HG03460 (cell line): Measurements from ENCODE around the gene ZBTB24.
A peak's percentile ranks its signal among the peaks of the same experiment; 100 is the strongest.

ENCODE experiments used
- ATAC-seq: cut with Tn5 transposase; IDR thresholded peaks from one replicate; pipeline ENCODE4 v1.9.1; 2021; ENCODE audit not compliant: unreplicated experiment

Gene ZBTB24

GRCh38 chr6:109453594-109454495, 29.2 kb downstream of the ZBTB24 start:
- ATAC-seq: no peak

- no peak for ATAC-seq
Observed at GRCh38 chr6:109453156-109453555, 29.9 kb downstream of the ZBTB24 start.

GRCh38 chr6:109452181-109452580, 30.8 kb downstream of the ZBTB24 start:
- no peak for ATAC-seq

DNA sequence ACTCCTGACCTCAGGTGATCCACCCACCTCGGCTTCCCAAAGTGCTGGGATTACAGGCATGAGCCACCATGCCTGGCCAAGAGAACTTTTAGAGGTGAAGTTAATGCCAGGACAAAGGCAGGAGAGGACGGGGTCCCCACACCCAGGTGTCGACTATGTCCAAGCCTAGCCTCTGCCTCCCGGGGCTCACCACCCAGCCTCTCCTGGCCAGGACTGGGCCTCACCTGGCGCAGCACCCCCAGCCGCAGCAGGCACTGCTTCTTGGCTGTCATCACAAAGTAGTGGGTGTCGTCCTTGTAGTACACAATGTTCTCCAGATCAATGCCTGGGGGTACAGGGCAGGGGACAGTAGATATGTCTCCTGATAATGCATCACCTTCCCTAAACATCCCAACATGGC, 31.6 kb downstream of the ZBTB24 start:
- no peak for ATAC-seq

- ATAC-seq: no peak
Observed at GRCh38 chr6:109450801-109451200, 32.2 kb downstream of the ZBTB24 start.

DNA sequence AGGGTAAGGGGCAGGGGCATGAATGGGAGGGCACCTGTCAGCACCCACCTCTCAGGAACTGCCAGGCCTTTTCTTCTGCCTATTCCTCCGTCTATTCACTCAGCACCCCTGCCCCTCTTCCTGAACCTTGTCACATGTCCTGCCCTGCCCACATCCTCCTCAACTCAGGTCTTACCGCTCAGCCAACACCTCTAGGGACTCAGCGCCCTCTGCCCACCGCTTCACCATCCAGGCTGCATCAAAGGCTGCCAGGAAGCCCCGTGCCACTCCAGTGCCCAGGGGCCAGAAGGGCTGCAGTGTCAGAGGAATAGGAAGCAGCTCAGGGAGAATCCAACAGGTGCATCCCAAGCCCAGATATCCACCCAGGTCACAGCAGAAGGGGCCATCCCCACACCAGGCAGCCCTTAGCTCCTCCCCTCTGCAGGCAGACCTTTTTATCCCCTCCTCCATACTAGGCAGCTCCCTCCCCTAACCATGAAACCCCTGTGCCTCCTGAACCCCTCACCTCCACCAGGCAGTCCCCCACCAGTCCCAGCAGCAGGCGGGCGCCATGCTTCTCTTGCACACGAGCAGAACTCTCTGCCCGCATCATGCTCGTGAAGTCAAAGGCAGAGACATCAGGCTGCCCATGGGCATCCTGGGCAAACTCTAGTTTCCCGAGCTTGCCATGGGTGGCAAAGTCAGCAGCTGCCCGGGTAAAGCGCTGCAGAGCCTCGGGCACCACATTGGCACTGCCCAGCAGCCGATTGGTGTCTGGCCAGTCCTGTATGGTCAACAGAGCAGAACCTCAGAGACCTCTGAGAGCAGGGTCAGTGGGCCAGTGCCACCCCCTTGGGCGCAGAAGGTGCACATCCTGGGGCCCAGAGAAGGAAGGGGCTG, 33.0 kb downstream of the ZBTB24 start:
- no peak for ATAC-seq

- ATAC-seq: no peak
Observed at GRCh38 chr6:109449064-109449794, 33.8 kb downstream of the ZBTB24 start.

DNA sequence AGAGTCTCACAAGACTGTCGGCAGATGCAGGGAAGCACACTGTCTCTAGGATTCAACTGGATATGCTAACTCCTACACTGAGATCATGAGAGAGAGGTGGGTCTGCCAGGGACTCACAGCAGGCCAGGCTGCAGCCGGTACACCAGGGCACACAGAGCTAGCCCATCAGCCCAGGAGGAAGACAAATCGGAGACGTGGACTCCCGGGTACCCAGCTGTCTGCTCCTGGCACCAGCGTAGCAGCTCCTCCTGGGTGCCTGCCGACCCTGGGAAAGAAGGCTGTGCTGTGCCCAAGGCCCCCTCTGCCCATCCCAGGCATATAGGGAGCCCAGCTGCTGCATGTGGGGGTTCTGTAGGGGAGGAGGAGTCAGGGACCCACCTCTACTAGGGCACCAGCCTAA, 34.4 kb downstream of the ZBTB24 start:
- no peak for ATAC-seq

GRCh38 chr6:109447878-109448555, 35.0 kb downstream of the ZBTB24 start:
- no peak for ATAC-seq

DNA sequence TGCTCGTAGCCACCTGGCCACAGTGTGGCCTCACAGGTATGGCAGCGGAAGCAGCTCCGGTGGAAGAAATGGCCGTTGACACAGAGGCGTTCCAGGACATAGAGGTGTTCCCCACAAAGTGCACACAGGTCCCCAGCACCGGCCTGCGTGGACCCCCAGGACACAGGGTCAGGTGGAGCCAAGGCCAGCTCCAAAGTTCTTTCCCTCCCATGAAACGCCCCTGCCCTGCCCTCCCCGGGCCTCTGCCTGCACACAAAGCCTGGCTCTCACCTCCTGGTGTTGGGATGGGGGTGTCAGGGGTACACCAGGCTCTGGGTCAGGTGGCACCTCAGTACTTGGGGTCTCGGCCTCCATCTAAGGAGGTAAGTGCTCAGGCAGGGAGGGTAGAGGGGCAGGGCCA, 35.9 kb downstream of the ZBTB24 start:
- no peak for ATAC-seq

- ATAC-seq: no peak
Observed at GRCh38 chr6:109446541-109446940, 36.5 kb downstream of the ZBTB24 start.

DNA sequence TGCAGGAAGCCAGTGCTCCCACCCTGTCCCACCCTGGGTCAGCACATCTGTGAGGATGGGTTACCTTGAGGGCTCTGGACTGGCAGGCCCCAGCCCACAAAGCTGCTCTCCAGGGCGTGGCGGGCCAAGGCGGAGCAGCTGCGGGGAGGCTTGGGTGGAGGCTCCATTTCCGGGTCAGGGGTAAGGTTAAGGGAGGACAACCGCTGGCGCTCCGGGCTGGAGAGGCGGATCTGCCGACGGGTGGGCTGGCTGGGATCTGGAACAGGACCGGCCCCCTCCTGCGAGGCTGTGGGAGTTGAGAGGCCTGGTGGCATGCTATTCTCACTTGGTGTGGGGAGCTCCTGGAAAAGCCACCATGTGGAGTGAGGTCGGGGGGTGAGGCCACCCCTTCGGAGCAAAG, 36.9 kb downstream of the ZBTB24 start:
- ATAC-seq: no peak

DNA sequence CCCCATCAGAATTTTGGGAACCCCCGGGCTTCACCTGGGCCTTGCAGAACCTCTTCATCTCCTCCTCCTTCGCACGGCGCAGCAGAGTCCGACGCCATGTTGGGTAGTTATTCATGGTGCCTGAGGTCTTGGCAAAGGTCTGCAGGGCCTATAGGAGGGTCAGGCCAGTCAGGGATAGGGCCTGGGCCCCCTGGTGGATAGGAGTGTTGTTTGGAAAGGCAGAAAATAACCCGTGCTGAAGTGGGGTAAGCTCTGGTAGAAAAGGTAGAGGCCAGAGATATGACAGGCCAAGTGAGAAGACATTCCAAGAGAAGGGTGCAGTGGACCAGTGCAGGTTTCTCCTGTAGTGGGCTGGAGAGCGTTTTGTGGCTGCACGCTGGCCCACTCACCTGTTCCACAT, 37.6 kb downstream of the ZBTB24 start:
- ATAC-seq: no peak

DNA sequence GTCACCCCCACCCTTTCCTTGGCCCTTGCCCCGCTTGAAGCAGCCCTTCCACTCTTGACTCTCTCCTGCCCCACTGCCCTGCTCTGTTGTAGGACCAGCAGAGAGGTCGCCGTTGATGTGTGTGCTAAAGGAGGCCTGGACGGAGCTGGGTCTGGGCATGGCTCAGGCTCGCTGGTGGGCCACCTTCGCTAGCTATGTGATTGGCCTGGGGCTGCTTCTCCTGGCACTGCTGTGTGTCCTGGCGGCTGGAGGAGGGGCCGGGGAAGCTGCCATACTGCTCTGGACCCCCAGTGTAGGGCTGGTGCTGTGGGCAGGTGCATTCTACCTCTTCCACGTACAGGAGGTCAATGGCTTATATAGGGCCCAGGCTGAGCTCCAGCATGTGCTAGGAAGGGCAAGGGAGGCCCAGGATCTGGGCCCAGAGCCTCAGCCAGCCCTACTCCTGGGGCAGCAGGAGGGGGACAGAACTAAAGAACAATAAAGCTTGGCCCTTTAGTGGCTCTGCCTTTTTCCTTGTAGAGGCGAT, 39.5 kb downstream of the ZBTB24 start:
- no peak for ATAC-seq

DNA sequence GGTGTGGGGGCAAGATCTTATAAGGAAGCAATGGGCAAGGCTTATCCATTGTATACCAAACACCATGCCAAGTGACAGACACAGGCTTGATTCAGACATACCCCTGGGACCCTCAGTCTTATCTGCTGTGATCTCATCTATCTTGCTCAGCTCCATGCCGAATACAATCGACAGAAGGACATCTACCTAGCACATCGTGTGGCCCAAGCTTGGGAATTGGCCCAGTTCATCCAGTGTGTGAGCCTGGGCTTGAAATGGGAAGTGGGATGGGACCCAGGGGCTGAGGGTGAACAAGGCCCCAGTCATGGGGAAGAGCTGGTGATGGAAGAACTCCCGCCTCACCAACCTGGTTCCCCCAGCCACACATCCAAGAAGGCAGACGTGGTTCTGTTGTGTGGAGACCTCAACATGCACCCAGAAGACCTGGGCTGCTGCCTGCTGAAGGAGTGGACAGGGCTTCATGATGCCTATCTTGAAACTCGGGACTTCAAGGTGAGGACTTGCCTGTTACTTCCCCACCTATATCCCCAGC, 40.6 kb downstream of the ZBTB24 start:
- ATAC-seq: no peak

DNA sequence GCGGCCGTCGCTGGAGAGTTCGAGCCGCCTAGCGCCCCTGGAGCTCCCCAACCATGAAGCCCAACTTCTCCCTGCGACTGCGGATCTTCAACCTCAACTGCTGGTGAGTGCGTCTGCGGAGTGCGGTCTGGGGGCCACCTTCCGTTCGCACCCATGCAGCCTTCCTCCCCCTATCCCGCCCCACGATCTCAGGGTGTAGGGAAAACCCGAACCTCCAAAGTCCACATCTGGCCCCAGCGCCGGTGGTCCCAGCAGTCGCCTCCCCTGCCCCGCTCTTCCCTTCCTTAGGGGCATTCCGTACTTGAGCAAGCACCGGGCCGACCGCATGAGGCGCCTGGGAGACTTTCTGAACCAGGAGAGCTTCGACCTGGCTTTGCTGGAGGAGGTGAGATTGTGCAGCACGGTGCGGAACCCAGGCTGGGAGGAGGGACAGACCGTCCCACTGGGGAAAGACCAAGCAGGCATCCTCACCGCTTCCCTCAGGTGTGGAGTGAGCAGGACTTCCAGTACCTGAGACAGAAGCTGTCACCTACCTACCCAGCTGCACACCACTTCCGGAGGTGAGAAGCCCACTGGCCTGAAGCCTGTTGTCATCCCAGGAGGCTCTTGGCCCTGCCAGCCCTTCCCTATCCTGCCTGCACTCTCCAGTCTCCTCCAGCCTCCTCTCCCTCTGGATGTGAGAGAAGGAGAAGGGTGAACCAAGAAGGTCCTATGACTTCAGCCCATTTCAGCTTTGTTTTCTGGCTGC, 41.8 kb downstream of the ZBTB24 start:
- peak; percentile 22 for ATAC-seq

DNA sequence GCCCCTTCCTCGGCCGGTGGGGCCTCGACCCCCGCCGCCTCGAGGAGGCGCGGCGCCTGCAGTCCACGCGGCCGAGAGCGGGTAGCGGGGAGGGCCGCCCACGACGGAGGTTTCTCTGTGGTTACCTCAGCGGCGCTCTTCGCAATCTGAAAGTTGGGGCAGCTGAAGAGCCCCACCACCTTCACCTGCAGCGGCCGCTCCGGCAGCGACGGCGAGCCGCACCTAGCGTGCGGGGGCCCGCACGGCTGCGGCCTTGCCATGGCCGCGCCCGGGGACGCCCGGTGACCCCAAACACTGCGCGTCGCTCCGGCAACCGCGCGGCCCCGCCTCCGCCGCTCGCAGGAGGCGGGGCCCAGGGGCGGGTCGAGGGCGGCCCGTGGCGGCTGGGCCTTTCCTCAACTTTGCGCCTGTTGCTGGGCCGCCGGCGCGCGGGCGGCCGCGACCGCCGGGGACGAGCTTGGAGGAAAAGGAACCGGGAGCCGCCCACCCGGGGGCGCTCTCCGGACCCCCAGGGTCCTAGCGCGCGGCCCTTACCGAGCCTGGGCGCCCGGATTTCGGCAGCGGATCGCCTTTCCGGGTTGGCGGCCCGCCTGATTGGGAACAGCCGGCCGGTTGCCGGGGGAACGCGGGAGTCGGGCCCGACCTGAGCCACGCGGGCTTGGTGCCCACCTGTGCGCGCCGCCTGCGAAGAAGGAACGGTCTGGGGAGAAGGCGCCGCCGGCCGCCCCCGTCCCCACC, 42.5 kb downstream of the ZBTB24 start, which contains the start of the genes PPIL6 and SMPD2:
PPIL6 (minus strand) TSS at position 298 of the 738 bp plus-strand sequence; CDS start at position 260, 38 bp downstream.
SMPD2 (plus strand) TSS at position 394 of the 738 bp plus-strand sequence. CDS start 398 bp downstream, outside the sequence.
- ATAC-seq: peak; percentile 84

- ATAC-seq: no peak
Observed at GRCh38 chr6:109436041-109436440, 47.0 kb downstream of the ZBTB24 start.
